PFSK-1 (cell line): ENCODE results near the gene MYRF.

ENCODE experiments used
- FOXP2 ChIP-seq: optimal IDR thresholded peaks from 2 replicates; pipeline ENCODE3; 2011; ENCODE audit warnings: borderline replicate concordance, control low read depth, inconsistent platforms; ENCODE audit not compliant: insufficient read depth; ENCODE audit errors: extremely low read length, extremely low read depth
- POLR2AphosphoS5 ChIP-seq: IDR thresholded peaks from 2 replicates; pipeline ENCODE4 v1.6.1; 2012; ENCODE audit warnings: low read depth, mild to moderate bottlenecking, control low read depth, low read length, moderate library complexity
- SIN3A ChIP-seq: IDR thresholded peaks from 2 replicates; pipeline ENCODE4 v1.6.1; 2012; ENCODE audit warnings: mild to moderate bottlenecking, low read length, moderate library complexity, borderline replicate concordance; ENCODE audit not compliant: insufficient read depth
- TAF1 ChIP-seq: IDR thresholded peaks from 2 replicates; pipeline ENCODE4 v1.6.1; 2012; ENCODE audit warnings: low read length, control low read depth, borderline replicate concordance; ENCODE audit not compliant: insufficient read depth
- TF ChIP-seq, protein P1 (sequence below), 2 experiments: IDR thresholded peaks; 2 replicates each; pipeline versions ENCODE4 v1.6.1 to v1.8.0; 2011 to 2012; ENCODE audit warnings: low read depth in 2 of 2, low read length in 2 of 2, control low read depth in 1 of 2, inconsistent platforms in 1 of 2, mild to moderate bottlenecking in 1 of 2, moderate library complexity in 1 of 2; ENCODE audit not compliant: insufficient read depth in 1 of 2

MYRF gene

DNA sequence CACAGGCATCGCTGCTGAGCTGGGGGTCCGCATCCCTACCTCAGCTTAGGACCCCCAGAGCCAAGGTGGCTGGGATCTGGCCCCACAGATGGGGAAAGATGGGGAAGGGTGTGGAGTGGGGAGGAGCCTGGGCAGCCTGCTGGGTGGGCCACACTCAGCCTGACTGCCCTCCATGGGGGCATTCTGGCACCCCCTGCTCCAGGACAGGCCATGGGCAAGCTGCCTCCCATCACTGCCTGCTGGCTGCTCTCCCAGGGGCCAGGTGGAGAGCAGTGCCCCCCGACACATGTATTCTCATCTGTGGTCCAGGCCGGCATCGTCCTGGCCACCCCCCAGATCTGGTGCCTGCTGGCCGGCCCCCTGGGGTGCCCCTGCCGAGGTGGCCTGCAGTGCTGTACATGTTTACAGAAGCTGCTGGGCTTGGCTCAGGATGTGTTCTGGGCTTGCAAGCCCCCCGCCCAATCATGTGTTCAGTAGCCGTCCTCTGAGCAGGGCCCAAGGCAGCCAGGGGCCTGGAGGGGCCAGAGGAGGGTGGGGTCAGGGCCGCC is 7.8 kb upstream of the MYRF start:
- TF ChIP-seq SIN3A = no peak
- TF ChIP-seq, protein P1, sequence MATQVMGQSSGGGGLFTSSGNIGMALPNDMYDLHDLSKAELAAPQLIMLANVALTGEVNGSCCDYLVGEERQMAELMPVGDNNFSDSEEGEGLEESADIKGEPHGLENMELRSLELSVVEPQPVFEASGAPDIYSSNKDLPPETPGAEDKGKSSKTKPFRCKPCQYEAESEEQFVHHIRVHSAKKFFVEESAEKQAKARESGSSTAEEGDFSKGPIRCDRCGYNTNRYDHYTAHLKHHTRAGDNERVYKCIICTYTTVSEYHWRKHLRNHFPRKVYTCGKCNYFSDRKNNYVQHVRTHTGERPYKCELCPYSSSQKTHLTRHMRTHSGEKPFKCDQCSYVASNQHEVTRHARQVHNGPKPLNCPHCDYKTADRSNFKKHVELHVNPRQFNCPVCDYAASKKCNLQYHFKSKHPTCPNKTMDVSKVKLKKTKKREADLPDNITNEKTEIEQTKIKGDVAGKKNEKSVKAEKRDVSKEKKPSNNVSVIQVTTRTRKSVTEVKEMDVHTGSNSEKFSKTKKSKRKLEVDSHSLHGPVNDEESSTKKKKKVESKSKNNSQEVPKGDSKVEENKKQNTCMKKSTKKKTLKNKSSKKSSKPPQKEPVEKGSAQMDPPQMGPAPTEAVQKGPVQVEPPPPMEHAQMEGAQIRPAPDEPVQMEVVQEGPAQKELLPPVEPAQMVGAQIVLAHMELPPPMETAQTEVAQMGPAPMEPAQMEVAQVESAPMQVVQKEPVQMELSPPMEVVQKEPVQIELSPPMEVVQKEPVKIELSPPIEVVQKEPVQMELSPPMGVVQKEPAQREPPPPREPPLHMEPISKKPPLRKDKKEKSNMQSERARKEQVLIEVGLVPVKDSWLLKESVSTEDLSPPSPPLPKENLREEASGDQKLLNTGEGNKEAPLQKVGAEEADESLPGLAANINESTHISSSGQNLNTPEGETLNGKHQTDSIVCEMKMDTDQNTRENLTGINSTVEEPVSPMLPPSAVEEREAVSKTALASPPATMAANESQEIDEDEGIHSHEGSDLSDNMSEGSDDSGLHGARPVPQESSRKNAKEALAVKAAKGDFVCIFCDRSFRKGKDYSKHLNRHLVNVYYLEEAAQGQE (IDR thresholded peaks at IDR 0.05; ENCODE audit: insufficient read depth in 1 of 2, low read depth in 2 of 2, low read length in 2 of 2) = no peak

- TF ChIP-seq FOXP2 (no peak), TAF1 (no peak), SIN3A (no peak), POLR2AphosphoS5 (no peak)
- TF ChIP-seq, protein P1 (IDR thresholded peaks at IDR 0.05; ENCODE audit: insufficient read depth in 1 of 2, low read depth in 2 of 2, low read length in 2 of 2) = no peak
These were observed 6.5 kb upstream of the MYRF start for GRCh38 chr11:61745781-61746441.

DNA sequence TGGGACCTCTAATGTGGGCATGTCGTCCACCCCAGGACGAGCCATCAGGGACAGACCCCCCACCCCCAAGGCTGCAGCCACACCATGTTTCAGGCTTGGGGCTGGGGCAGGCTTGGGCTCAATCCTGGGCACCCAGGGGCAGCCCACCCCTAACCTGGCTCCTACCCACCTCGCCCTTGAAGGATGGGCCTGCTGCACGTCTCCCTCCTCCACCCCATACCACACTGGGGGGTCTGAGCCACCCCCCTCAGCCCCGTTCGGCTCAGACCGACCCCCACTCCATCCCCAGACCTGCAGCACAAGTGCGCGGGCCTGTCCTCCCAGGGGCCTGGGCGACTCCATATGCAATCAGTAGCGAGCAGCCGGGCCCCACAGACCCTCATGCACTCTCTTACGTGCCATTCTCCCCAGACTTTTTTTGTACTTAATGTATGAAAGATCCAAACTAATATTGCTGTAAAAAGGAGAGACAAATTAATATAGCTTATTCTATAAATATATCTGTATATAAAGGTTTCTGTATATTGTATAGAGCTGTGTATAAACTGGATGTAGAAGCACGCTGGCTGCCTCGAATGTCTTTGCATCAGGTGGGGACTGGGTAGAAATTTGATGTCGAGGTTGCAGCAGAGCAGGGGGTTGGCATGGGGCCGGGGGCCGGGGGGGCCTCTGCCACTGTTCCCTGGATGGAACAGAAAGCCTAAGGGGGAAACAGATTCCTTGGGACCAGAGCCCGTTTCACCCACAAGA is 5.8 kb upstream of the MYRF start:
- TF ChIP-seq FOXP2 (no peak), SIN3A (no peak), POLR2AphosphoS5 (no peak), TAF1 (no peak)
- TF ChIP-seq, protein P1 (IDR thresholded peaks at IDR 0.05; ENCODE audit: insufficient read depth in 1 of 2, low read depth in 2 of 2, low read length in 2 of 2) = no peak

DNA sequence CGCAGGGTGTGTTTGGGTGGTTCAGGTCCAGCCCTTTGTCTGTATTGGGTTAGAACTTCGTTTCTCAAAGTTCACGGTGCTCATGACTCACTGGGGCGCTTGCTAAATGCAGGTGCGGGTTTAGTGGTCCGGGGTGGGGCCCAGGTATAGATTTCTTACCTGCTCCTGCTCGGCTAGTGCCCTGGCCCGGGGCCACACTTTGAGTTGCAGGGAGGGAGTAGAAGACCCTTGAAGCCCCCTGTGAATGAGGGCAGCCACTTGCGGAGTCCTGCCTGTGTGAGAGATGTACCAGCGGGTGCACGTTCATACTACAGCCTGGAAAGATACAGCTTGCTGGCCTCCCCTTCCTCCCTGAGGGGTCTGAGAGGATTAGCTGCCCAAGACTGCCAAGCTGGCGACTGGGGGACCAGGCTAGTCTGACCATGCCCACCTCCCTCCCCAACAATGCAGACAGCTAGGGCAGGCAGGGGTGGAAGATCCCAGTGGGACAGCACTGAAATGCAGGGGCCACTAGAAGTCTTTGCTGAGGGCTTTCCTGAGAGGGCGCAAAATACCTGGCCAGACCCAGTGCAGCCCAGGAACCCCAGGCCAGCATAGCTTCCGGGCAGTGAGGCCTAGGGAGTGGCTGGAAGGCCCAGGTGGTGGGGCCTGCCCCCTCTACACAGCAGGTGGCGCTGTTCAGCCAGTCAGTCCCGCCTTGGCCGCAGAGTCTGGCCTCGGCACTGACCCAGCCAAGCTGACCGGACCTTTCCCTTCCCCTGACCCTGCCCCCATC is 5.1 kb upstream of the MYRF start:
- peak; percentile 50 for TF ChIP-seq FOXP2
- TF ChIP-seq, protein P1 (IDR thresholded peaks at IDR 0.05; ENCODE audit: insufficient read depth in 1 of 2, low read depth in 2 of 2, low read length in 2 of 2) = no peak
